ENCODE data around the gene LRRC42. TPM values are rescaled to one million over a fixed set of nuclear protein-coding genes. Genes with fewer than 3 reads are reported as not detected.

LRRC42 gene
- total RNA-seq, 3 donors from 2014 or later = 16.5 to 19.4 (median 19.0) TPM

GRCh38 chr1:53962395-53962794 is 16.2 kb downstream of the LRRC42 start:
- Histone ChIP-seq H3K9me3 (no peaks in the 10 kb centered on the region), H3K4me1 (ENCODE audit: low read depth) (no peaks in the 10 kb centered on the region), H3K4me3 (no peak overlapping the region), H3K36me3 (ENCODE audit: low read depth) (no peaks in the 10 kb centered on the region)
- no peak for ATAC-seq
- intact Hi-C loops (cut with DNase I, micrococcal nuclease) = no loop called here
- no peak for DNase-seq
- TF ChIP-seq, protein P1, sequence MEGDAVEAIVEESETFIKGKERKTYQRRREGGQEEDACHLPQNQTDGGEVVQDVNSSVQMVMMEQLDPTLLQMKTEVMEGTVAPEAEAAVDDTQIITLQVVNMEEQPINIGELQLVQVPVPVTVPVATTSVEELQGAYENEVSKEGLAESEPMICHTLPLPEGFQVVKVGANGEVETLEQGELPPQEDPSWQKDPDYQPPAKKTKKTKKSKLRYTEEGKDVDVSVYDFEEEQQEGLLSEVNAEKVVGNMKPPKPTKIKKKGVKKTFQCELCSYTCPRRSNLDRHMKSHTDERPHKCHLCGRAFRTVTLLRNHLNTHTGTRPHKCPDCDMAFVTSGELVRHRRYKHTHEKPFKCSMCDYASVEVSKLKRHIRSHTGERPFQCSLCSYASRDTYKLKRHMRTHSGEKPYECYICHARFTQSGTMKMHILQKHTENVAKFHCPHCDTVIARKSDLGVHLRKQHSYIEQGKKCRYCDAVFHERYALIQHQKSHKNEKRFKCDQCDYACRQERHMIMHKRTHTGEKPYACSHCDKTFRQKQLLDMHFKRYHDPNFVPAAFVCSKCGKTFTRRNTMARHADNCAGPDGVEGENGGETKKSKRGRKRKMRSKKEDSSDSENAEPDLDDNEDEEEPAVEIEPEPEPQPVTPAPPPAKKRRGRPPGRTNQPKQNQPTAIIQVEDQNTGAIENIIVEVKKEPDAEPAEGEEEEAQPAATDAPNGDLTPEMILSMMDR (IDR thresholded peaks at IDR 0.05) = no peak

DNA sequence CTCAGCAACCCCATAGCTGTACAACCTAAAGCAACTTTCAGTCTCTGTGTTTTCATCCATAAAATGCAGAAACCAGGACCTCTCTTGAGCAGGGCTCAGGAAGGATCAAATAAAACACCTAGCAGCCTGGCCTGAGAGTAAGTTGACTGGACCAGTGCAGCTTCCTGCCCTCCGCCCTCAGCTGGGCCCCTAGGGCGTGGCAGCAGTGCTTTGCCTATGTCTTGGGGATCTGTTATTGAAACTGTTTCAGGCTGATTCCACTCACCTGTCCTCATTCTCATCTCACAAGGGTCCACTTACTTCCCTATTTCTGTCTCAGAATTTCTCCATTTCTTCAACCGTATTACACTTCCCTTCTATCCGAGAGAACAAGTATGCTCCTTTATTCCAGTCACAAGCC is 17.3 kb downstream of the LRRC42 start:
- H3K36me3 ChIP-seq (ENCODE audit: low read depth) = no peaks in the 10 kb centered on the region
- TF ChIP-seq, protein P1 (IDR thresholded peaks at IDR 0.05) = no peak
- no peak overlapping the region for H3K4me3 ChIP-seq
- DNase-seq = no peak
- peak; percentile 45 for ATAC-seq
- H3K9me3 ChIP-seq = no peaks in the 10 kb centered on the region
- peaks cover 4% of the 10 kb centered on the region for H3K4me1 ChIP-seq (ENCODE audit: low read depth)
- intact Hi-C loops (cut with DNase I, micrococcal nuclease) = no loop called here

GRCh38 chr1:53964109-53964508 is 18.0 kb downstream of the LRRC42 start:
- no peak overlapping the region for H3K4me3 ChIP-seq
- H3K36me3 ChIP-seq (ENCODE audit: low read depth) = no peaks in the 10 kb centered on the region
- intact Hi-C loops (cut with DNase I, micrococcal nuclease) = no loop called here
- DNase-seq (no peak), ATAC-seq (no peak)
- TF ChIP-seq, protein P1 (IDR thresholded peaks at IDR 0.05) = no peak
- H3K9me3 ChIP-seq = no peaks in the 10 kb centered on the region
- peaks cover 4% of the 10 kb centered on the region for H3K4me1 ChIP-seq (ENCODE audit: low read depth)

GRCh38 chr1:53966794-53967193 is 20.6 kb downstream of the LRRC42 start:
- Histone ChIP-seq H3K4me1 (ENCODE audit: low read depth) (peaks cover 4% of the 10 kb centered on the region), H3K4me3 (no peak overlapping the region), H3K9me3 (no peaks in the 10 kb centered on the region), H3K36me3 (ENCODE audit: low read depth) (no peaks in the 10 kb centered on the region)
- intact Hi-C loops (cut with DNase I, micrococcal nuclease) = no loop called here
- no peak for DNase-seq
- no peak for ATAC-seq
- TF ChIP-seq, protein P1 (IDR thresholded peaks at IDR 0.05) = no peak

GRCh38 chr1:53967409-53968124 is 21.4 kb downstream of the LRRC42 start:
- Histone ChIP-seq H3K4me1 (ENCODE audit: low read depth) (peaks cover 4% of the 10 kb centered on the region), H3K4me3 (no peak overlapping the region), H3K36me3 (ENCODE audit: low read depth) (no peaks in the 10 kb centered on the region), H3K9me3 (no peaks in the 10 kb centered on the region)
- DNase-seq (no peak), ATAC-seq (no peak)
- TF ChIP-seq, protein P1 (IDR thresholded peaks at IDR 0.05) = no peak
- intact Hi-C loops (cut with DNase I, micrococcal nuclease) = no loop called here
